Kidney epithelial cell (primary cell): ENCODE measurements around the gene SPG7. TPM values are rescaled to one million over a fixed set of nuclear protein-coding genes. Genes with fewer than 3 reads are reported as not detected.
"Not testable (repeated sequence)": the region's sequence is repeated elsewhere in the genome, so short reads cannot be mapped to it uniquely, and the experiment has no call there.

Experiments
- DNase-seq: peaks from one replicate; pipeline ENCODE4 v3.0.0-alpha.2; 2010; ENCODE audit warnings: low read depth
- H3K27me3 ChIP-seq: 2 replicates; pipeline ENCODE4 v1.6.0; 2011; ENCODE audit warnings: low read length; ENCODE audit not compliant: control insufficient read depth, insufficient read depth
- H3K36me3 ChIP-seq: 2 replicates; pipeline ENCODE4 v1.5.1; 2011; ENCODE audit warnings: low read length; ENCODE audit not compliant: control insufficient read depth, insufficient read depth
- H3K4me3 ChIP-seq: 2 replicates; pipeline ENCODE4 v1.5.1; 2011; ENCODE audit warnings: low read depth, mild to moderate bottlenecking, control low read depth, low read length
- CTCF ChIP-seq: IDR thresholded peaks from 2 replicates; pipeline ENCODE4 v1.5.1; 2011; ENCODE audit warnings: mild to moderate bottlenecking, moderate library complexity, low read length, control low read depth, inconsistent platforms; ENCODE audit not compliant: insufficient read depth, poor library complexity, severe bottlenecking
- total RNA-seq: library from RNA; depleted of rRNA; stranded (reverse); fragments of >200 nt; gene quantifications from 2 replicates; pipeline ENCODE4 v1.2.3, GENCODE V29; 2015

SPG7 gene
- total RNA-seq, 1 donor from 2014 or later, result 144 TPM

- TF ChIP-seq CTCF, result no peak
- DNase-seq, result no peak
- H3K27me3 ChIP-seq, result peaks cover 39% of the 10 kb centered on the region
- no peaks in the 10 kb centered on the region for H3K36me3 ChIP-seq
- H3K4me3 ChIP-seq, result no peak overlapping the region
Measured at GRCh38 chr16:89569506-89570341, 61.5 kb downstream of the SPG7 start.

DNA sequence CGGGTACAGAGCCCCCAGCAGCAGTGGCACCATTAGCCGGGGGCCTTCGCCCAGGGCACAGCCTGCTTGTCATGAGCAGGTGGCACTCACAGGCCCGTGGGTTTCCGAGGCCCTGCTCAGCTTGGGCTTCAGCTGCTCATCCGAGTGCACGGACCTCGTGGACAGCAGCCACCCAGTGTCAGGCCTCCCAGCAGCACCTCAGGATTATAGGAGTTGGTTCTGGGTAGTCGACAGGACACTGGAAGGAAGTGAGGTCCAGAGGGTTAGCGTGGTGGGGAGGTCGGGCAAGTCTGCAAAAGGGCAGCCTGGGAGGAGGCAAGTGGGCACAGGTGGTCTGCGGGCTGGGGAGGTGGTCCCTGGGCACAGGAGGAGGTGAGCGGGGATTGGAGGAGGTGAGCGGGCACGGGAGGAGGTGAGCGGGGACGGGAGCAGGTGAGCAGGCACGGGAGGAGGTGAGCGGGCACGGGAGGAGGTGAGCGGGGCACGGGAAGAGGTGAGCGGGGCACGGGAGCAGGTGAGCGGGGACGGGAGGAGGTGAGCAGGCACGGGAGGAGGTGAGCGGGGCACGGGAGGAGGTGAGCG lies 62.2 kb downstream of the SPG7 start:
- DNase-seq, result no peak
- no peak for TF ChIP-seq CTCF
- Histone ChIP-seq H3K4me3 (no peak overlapping the region), H3K36me3 (no peaks in the 10 kb centered on the region), H3K27me3 (peaks cover 47% of the 10 kb centered on the region)

GRCh38 chr16:89570983-89571598 lies 62.9 kb downstream of the SPG7 start:
- H3K4me3 ChIP-seq, DNase-seq, H3K36me3 ChIP-seq: not testable (repeated sequence)
- H3K27me3 ChIP-seq, result peaks cover 51% of the 10 kb centered on the region

DNA sequence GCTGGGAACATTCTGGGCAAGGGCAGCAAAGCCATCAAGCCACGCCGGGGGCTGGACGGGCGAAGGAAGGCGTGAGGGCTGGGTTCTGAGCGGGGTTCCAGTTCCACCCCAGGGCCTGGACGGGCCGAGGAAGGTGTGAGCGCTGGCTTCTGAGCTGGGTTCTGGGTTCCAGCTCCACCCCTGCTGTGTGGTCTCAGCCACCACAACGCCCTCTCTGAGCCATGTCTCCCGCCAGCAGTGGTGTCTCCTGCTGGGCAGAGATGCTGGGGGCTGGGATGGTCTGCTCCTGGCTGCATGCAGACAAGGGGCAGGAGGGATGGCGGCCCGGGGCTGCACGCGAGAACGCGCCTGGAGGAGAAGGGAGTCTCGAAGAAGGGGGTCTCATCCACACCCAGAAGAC lies 63.4 kb downstream of the SPG7 start:
- TF ChIP-seq CTCF, result no peak
- no peak overlapping the region for H3K4me3 ChIP-seq
- no peak for DNase-seq
- H3K36me3 ChIP-seq, result no peaks in the 10 kb centered on the region
- H3K27me3 ChIP-seq, result peaks cover 56% of the 10 kb centered on the region

GRCh38 chr16:89572073-89572484 lies 63.9 kb downstream of the SPG7 start:
- no peaks in the 10 kb centered on the region for H3K36me3 ChIP-seq

More at GRCh38 chr16:89572073-89572484, 63.9 kb downstream of the SPG7 start:
- DNase-seq, result no peak
- H3K4me3 ChIP-seq, result no peak overlapping the region
- H3K27me3 ChIP-seq, result peaks cover 57% of the 10 kb centered on the region
- TF ChIP-seq CTCF, result no peak
